IPS DF 19.7 (cell line): ENCODE results near the gene BBS2.

Source experiments
- DNase-seq: peaks from one replicate; pipeline ENCODE4 v3.0.0-alpha.2; 2013; ENCODE audit warnings: low read depth, low spot score

BBS2 gene, protein sequence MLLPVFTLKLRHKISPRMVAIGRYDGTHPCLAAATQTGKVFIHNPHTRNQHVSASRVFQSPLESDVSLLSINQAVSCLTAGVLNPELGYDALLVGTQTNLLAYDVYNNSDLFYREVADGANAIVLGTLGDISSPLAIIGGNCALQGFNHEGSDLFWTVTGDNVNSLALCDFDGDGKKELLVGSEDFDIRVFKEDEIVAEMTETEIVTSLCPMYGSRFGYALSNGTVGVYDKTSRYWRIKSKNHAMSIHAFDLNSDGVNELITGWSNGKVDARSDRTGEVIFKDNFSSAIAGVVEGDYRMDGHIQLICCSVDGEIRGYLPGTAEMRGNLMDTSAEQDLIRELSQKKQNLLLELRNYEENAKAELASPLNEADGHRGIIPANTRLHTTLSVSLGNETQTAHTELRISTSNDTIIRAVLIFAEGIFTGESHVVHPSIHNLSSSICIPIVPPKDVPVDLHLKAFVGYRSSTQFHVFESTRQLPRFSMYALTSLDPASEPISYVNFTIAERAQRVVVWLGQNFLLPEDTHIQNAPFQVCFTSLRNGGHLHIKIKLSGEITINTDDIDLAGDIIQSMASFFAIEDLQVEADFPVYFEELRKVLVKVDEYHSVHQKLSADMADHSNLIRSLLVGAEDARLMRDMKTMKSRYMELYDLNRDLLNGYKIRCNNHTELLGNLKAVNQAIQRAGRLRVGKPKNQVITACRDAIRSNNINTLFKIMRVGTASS

DNA sequence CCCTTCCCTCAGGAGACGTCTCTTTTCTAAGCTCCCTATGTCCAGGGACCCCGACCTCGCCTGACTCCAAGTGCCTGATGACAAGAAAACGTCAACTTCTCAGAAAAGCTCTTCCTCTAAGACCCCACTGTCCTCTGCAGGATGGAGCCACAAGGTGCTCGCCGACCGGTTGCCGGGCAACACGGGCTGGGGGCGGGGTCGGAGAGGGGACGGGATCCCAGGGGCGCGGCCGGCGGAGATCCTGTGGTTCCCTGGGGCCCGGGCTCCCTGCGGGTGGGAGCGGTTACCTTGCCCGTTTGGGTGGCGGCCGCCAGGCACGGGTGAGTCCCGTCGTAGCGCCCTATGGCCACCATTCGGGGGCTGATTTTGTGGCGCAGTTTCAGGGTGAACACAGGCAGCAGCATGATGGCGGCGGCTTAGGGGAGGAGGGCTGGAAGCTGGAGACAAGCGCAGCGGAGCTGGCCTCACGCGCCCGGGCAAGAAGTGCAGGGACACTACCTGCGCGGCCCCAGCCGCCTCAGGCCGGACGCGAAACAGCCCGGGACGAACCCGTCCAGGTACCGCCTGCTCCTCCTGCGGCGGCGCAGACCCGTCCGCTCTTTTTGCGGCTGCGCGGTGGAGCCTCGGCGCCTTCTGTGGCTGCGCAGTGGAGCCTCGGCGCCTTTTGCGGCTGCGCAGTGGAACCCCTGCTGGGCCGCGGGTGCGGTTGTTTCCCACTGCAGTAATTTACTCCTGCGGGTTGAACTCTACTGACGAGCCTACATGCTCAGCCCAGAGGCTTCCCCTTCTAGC is at the start of gene BBS2:
Gene BBS2, minus strand, starts transcription at position 566 of the 792 bp plus-strand sequence. Its CDS starts 162 bp downstream, at position 404.
- DNase-seq, result peak; percentile 17

DNA sequence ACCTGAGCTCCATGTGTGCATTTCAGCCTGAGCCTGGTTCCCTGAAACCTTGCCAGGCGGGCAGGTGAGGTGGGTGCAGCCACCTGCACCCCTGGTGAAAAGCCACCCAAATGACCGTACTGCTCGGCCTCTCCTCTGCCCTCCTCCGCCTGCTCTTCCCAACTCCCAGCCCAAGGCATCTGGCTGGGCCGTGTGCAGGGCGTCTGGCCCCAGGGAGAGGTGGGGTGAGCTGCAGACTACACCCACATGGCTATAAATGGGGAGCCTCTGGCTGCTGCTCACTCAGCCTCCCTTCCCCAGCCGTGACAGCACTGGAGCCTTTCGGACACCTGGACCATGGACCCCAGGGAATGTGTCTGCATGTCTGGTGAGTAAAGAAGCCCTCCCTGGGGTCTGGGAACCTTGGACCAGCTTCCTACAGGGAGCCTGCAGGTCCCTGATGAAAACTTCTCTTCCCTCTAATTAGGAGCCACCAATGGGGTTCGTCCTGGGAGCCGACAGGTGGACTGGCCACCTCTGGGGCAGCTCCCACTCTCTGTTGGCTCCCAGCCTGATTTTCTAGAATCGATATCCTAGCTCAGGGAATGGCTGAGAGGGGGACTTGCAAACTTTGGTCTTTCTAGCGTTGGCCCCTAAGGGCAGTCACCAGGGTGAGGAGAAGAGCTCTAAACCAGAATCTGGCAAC is 45.1 kb upstream of the BBS2 start, which contains the start of gene MT4:
Gene MT4, plus strand, starts transcription at position 281 of the 685 bp plus-strand sequence. Its CDS starts 56 bp downstream, at position 337.
- DNase-seq, result no peak

DNA sequence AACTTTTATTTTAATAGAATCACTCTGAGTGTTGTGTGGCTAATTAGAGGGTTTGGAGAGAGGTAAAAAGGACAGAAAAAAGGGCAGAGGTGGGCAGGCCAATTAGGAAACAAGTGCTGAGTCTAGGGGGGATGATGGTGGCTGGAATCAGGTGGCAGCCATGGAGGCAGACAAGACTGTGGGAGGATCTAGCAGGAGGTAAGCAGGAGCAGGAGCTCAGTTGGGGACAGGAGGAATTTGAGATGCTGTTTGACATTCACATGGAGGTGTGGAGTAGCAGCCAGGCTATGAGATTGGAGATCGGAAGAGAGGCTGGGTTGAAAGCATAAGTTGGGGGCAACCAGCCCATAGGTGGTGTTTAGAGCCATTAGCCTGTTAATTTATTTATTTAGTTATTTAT is 41.3 kb upstream of the BBS2 start:
- no peak for DNase-seq

DNA sequence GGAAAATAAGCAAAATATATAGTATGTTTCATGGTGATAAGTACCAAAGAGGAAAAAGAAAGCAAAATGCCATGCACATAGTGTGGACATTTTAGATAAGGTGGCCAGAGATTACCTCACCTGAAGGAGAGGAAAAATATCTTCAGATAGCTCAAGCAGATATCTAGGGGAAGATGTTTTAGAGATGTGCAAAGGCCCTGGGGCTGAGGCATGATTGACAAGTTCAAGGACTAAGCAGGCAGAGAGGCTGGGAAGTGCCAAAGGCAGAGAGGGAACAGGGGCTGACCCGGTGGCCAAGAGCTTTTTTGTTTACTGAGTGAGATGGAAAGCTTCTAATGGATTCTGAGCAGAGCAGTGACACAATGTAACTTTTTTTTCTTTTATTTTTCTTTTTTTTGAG is 40.6 kb upstream of the BBS2 start:
- no peak for DNase-seq

DNA sequence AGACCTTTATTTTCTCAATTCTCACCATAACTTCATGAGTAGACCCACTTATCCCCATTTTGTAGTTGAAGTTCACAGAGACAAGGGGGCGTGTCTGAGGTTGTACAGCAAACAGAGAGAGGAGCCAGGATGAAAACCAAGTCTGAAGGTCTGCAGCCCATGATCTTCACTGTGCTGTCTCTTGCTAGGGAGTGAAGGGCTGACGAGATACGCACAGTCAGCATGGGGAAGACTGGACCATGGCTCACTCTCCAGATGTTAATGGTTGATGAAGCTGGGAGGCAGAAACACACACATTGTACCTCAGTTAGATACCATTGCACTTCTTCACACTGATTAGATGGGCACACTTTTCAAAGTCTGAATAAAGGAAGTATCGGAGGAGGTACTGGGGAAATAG is 39.3 kb upstream of the BBS2 start:
- no peak for DNase-seq

DNA sequence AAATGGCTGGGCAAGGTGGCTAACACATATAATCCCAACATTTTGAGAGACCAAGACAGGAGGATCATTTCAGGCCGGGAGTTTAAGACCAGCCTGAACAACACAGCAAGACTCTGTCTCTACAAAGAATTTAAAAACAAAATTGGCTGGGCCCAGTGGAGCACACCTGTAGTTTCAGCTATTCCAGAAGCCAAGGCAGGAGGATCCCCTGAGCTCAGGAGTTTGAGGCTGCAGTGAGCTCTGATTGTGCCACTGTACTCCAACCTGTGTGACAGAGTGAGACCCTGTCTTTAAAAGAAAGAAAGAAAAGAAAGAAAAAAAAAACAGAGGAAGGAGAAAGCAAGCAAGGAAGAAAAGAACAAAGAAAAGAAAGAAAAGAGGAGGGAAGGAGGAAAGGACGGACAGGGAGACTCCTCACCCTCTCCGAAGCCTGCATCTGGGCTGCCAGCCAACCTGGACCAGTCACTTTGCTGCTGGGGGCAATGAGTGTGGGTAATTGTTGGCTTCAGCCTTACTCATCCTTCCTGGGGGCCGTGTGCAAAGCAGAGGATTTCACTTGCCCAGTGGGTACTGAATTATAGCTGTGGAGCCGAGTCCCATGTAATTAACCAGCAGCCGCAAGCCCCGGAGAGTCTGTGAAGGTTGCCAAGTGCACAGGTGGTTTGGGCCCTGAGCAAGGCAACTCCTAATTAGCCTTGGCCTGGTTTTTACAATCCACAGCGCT is 38.4 kb upstream of the BBS2 start:
- DNase-seq, result no peak

DNA sequence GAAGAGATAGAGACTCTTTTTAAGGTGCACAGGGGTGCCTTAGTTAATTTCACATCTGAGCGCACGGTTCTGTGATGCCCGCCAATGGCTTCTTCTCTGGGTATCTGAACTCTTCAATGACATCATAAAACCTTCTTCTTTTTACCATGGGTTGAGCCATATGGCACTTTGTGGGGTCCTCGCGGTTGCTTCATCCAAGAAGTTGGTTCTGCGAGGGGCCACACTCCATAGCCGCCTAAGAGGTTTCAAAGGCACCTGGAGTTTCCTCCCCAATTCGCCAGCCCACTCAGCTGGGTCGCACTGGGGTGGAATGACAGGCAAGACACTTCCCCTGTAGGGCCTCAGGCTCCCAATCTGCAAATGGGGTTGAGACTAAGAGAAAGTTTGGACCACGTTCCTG is 34.6 kb upstream of the BBS2 start:
- DNase-seq, result no peak

DNA sequence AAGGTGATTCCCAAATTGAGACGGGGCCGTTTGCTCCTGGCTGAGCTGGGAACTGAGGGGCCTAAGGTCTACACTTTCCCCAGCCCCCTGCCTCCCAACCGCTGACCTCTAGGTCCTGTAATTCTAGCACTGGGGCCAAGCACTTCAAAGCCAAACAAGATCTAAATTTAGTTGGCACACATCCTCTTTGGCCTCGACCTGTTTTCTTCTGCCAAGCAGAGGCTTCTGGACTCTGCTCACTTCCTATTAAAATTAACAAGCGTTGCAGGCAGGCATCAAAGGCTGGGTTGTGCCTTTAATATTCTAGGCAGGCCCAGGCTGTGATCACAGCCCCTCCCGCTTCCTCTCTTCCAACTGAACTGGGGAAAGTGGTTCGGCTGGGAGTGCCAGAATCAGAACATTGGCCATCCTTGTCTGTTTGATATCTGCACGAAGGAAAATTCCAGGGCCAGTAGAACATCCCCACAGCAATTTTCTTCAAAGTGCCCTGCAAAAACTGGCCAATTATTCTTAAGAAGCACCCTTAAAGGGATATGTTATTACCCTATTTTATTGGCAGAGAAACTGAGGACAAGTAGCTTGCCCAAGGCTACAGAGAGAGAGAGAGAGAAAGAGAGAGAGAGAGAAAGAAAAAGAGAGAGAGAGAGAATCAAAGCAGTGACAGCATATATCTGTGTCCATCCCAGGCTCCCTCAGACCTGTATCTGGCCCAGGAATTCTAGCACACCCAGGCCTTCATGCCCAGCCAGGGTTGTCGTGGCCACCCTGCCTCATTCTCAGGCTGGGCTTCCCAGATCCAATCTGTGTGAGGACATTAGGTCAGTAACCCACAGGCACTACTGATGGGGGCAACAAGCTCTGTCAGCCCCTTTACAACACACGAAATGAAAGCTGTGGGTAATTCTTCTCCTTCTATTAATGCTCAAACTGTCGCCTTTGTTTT is 32.2 kb upstream of the BBS2 start:
- DNase-seq, result no peak

DNA sequence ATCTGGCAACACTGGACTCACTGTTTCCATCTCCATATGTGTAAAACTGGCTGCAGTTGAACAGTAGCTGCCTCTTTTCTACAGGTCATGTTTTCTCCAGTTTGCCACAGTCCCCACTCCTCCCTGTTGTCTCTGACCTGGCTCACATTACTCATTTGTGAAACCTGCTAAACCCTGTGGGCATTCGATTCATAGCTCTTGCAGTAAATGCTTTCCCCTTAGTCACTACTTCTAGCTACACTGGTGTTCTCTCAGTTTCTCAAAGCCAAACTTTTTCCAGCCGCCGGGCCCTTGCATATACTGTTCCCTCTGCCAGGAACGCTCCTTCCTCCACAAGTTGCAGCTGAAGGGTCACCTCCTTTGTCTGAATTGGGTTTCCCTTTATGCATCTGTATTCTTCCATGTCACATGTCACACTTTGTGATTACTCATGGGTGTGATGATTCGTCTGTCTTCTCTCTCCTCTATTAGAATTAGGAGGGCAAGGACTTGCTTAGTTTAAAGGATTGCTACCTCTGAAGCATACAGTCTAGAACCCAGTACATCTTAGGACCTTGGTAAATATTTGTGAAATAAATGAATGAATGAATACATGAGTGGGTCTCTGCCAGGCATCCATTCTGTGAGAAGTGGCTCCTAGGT is 30.0 kb upstream of the BBS2 start:
- DNase-seq, result no peak

DNA sequence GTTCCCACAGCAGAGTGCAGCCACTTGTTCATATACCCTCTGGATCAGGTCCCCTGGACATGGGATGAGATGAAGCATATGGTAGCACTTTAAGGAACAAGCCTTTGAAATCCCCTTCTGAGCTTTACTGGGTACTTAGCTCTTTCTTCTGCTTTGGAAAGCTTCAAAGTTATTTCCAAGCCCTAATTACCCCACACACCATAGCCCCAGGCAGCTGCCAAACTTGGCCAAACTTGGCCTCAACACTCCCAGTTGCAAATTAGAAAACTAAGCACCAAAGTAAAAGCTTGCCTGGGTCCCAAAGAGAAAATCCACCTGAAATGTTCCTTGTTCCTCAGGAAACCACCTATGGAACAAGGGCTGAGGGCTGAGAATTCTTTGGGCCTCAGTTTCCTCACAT is 29.3 kb upstream of the BBS2 start:
- DNase-seq, result no peak

DNA sequence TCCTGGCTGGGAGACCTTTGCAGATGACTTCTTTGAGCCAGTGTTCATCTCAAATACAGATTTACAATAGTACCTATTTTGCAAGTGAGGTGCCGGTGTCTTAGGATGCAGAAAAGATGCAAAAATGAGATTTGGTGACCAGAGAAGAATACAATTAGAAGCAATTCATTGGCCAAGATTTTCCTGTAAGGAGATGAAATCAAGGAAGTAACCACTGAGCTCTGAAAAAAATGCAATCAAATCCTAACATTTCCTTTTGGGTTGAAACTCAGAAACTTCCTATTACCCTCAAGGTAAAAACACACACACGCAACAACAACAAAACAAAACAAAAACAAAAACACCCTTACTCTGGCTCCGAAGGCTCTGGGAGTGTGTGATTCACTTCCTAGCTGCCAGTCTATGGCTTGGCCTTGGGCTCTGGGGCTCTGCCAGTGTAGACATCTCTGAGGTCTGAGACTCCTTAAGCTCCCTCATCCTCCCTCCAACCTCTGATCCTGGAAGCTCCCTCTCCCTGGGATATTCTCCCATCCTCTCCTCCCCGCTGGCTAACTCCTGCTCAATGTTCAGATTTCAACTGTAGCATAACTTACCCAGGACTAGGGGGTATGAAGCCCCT is 28.2 kb upstream of the BBS2 start:
- DNase-seq, result no peak

DNA sequence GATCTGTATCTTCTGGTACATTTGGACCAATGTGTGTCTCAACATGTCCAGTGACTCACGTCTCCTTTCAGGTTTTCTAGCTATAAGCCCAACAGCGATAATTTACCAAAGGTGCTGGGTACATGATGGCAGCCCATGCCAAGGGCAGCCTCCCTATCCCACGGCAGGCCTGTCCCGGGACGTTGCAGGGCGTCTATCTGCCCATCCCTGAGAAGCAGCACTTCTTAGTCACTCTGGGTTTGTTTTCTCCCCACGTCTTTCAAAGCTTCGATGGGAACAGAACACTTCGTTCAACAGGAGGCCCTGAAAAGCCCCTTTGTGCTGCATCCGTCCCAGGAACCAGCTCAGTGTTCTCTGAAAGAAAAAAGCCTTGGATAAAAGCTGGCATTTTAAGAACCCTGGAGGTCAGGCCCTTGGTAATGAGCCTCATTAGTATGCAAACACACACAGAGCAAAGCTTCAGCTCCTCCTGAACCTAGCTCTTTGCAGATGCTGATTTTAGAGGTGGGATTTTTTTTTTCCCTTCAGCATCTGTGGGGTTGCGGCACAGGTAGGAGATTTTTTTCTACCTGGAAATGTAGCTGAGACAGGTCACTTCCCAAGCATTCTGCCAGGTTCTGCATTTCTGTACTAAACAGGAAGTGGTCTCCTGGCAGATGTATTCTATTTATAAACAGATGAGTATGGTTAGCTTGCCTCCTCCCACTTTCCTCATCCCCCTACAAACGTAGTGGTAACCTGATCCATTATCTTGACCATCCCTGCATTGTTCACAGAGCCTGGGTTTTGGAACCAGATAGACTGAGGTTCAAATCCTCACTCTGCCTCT is 27.5 kb upstream of the BBS2 start:
- DNase-seq, result peak; percentile 81

DNA sequence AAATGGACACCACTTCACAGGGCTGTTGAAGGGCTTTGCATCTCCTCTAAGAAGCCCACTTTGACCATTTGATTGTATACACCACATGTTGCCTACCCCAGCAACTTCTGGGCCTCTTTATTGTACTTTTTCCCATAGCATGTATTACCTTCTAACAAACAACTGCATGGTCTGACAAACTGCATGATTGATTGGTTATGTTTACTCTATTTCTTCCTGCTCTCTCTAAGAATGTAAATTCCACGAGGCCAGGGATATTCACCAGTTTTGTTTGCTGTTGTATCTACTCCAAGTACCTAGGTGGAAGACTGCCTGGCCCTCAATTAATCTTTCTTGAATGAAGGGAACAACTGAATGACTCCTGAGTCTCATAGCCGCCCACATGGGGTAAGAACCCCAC is 22.2 kb upstream of the BBS2 start:
- no peak for DNase-seq

DNA sequence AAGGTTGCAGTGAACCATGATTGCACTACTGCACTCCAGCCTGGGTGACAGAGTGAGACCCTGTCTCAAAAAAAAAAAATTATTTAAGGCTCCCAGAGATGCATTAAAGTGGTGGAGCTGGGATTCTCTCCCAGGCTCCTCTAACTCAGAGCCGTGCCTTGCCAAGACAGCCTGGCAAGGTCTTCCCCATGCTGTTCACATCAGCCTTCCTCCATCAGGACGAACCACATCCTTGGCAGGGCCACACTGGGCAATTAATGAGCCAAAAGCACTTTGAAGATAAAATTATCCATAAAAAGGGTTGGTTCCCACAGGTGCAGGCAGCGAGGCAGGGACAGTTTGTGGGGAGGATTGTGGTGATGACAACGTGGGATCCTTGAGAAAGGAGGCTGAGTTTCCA is 19.8 kb upstream of the BBS2 start:
- DNase-seq, result no peak

DNA sequence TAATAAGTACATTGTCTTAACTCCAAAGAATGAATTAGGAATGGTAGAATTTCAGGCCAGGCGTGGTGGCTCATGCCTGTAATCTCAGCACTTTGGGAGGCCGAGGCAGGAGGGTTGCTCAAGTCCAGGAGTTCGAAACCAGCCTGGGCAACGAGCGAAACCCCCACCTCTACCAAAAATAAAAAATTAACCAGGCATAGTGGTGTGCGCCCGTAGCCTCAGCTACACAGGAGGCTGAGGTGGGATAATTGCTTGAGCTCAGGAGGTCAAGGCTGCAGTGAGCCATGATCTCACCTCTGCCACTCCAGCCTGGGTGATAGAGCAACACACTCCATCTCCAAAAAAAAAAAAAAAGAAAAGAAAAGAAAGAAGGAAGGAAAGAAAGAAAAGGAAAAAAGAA is 18.5 kb upstream of the BBS2 start:
- no peak for DNase-seq

DNA sequence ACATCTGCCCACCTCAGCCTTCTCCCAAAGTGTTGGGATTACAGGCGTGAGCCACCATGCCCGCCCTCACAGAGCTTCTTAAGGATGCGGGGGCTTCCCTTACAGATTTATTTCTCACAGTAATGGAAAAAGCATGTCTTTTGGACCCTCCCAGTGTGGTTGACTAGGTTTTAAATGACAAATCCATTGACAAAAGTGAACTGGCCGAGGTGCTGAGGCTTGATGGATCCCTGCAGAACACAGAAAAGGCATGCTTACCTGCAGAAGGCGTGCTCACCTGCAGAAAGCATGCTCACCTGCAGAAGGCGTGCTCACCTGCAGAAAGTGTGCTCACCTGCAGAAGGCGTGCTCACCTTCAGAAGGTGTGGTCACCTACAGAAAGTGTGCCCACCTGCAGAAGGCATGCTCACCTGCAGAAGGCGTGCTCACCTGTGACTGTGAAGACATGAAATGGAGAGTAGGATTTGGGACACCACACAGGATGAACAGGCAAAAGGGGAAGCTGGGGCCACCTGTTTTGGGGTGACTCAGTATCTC is 15.1 kb upstream of the BBS2 start:
- no peak for DNase-seq

DNA sequence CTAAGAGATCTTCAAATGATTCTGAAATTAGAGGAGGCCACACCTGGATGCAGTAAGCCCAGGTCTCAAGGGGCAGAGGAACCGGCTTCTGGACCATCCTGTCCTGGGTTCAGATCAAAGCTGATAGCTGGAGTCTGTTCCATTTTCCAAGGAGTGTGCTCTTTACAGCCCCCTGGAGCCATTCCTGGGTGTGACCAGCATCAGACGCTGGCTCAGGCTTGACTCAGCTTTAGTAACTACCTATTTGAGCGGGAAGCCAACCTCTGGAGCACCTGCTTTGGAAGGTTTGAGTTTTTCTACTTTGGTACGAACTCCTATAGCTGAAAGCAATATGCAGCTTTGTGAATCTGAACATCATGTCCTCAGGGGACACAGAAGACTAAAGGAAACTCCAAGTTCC is 12.9 kb upstream of the BBS2 start:
- DNase-seq, result no peak

DNA sequence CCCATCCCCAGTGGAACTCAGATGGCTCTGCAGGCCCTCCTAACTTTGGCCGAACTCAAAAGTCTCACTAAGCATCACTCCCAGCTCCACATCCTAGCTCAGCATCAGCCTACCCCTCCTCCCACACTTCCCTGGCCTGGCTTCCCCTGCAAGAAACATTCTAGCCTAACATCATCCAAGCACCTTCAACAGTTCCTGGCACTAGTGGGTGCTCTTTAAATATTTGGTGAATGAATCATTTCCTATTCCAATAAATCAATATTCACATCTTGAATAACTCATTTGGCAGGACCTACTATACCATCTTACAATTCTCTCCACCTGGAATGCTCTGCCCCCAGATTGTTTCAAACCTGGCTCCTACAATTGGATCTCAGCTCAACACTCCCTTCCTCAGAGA is 11.0 kb upstream of the BBS2 start:
- no peak for DNase-seq
